Measurements from ENCODE around the gene PAX5. TPM values are rescaled to one million over a fixed set of nuclear protein-coding genes. Genes with fewer than 3 reads are reported as not detected.

Gene PAX5
- total and polyA plus RNA-seq, 2 of the 13 experiments (the other 11 are each of a cell fraction or from before 2014, with no cell fraction given) = not detected

DNA sequence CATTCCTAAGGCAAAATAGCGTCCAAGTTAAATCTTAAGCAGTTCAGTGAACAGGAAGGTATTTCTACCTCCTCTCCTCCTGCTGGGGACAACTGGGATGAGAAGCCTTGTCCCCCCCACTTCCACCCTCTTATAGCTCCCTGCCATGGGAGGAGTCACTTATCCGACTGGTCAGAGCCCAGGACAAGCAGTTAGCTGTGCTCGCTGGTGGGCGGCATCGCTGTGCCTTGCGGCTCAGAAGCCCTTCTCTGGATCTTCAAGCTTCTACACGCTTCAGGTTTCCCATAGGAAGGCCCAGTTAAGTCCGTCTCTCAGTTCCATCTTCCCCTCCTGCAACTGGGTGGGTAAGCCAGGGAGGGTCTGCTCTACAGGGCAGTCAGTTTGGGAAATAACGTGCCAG, 77.2 kb downstream of the PAX5 start:
- no peak for FAIRE-seq
- no peak for ATAC-seq
- intact Hi-C loops (cut with micrococcal nuclease; ENCODE audit: unreplicated experiment) = no loop called here
- H3K9ac ChIP-seq (ENCODE audit: insufficient read depth, low read depth, low read length) = no peak overlapping the region
- ChIA-PET CTCF (ENCODE audit: low intra/inter-chr PET ratio, low total read pairs) (no interaction called here), POLR2A (no interaction called here)
- no peak overlapping the region for H3K4me3 ChIP-seq (replicated peaks in 1 of 3; ENCODE audit: insufficient read depth in 1 of 3, low read depth in 2 of 3, low read length in 3 of 3)
- in situ Hi-C loops (cut with HindIII; ENCODE audit: extremely low pct_ligation_motif_present, low pct_unique_long_range_greater_than_20kb) = no loop called here
- H3K27ac ChIP-seq (ENCODE audit: extremely low read length, insufficient read depth, low read length) = no peak overlapping the region
- H3K4me2 ChIP-seq (ENCODE audit: low read depth, low read length) = no peak overlapping the region
- no TSS peak for BruUV-seq (replicated peaks)
- TF ChIP-seq ZMYM2 (CRISPR knock-in tag; IDR thresholded peaks at IDR 0.05) (no peak), ZNF570 (CRISPR knock-in tag; IDR thresholded peaks at IDR 0.05; ENCODE audit: borderline replicate concordance) (no peak), ZNF317 (CRISPR knock-in tag; IDR thresholded peaks at IDR 0.05) (no peak)
- no peaks in the 10 kb centered on the region for H3K9me3 ChIP-seq (ENCODE audit: low read length)
- no peaks in the 10 kb centered on the region for H3K79me2 ChIP-seq (ENCODE audit: insufficient read depth, low read length)
- no peaks in the 10 kb centered on the region for H4K20me1 ChIP-seq (ENCODE audit: insufficient read depth, low read length)
- H3K27me3 ChIP-seq (ENCODE audit: control insufficient read depth in 1 of 2, insufficient read depth in 2 of 2, low read length in 2 of 2) = peaks cover 0 to 22% of the 10 kb centered on the region in 2 experiments; a peak in 3 of 5 replicates
- H3K36me3 ChIP-seq (replicated peaks in 1 of 2; ENCODE audit: control insufficient read depth in 1 of 2, insufficient read depth in 2 of 2, low read length in 2 of 2) = no peaks in the 10 kb centered on the region
- 46% methylated on average over 9 of the region's 9 CpGs for WGBS (ENCODE audit: low lambda C conversion rate)
- DNase-seq (ENCODE audit: low spot score) = no peak
- H2AFZ ChIP-seq (ENCODE audit: low read length) = no peak overlapping the region
- no peaks in the 10 kb centered on the region for H3K4me1 ChIP-seq (ENCODE audit: insufficient read depth, low read length)

DNA sequence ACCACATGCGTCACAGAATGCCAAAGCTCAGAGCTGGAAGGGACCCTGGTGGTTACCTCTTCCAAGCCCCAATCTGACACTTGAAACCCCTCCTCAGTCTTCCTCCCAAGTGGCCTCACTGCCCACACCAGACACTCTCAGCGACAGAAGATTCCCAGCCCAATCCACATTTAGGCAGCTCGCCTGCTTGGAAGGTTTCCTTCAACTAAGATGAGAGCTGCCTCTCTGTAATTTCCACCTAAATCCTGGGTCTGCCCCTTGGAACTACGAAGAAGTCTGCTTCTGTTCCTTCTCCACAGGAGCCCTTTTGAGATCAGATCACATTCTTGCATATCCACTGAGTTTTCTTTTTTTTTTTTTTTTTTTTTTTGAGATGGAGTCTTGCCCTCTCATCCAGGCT, 83.7 kb downstream of the PAX5 start:
- Histone ChIP-seq H4K20me1 (ENCODE audit: insufficient read depth, low read length) (no peaks in the 10 kb centered on the region), H3K9me3 (ENCODE audit: low read length) (no peaks in the 10 kb centered on the region), H3K27me3 (ENCODE audit: control insufficient read depth in 1 of 2, insufficient read depth in 2 of 2, low read length in 2 of 2) (peaks cover 0 to 26% of the 10 kb centered on the region in 2 experiments; a peak in 2 of 5 replicates), H3K4me3 (replicated peaks in 1 of 3; ENCODE audit: insufficient read depth in 1 of 3, low read depth in 2 of 3, low read length in 3 of 3) (no peak overlapping the region), H3K27ac (ENCODE audit: extremely low read length, insufficient read depth, low read length) (no peak overlapping the region), H3K9ac (ENCODE audit: insufficient read depth, low read depth, low read length) (no peak overlapping the region), H2AFZ (ENCODE audit: low read length) (no peak overlapping the region), H3K4me2 (ENCODE audit: low read depth, low read length) (no peak overlapping the region), H3K4me1 (ENCODE audit: insufficient read depth, low read length) (no peaks in the 10 kb centered on the region), H3K79me2 (ENCODE audit: insufficient read depth, low read length) (no peaks in the 10 kb centered on the region), H3K36me3 (replicated peaks in 1 of 2; ENCODE audit: control insufficient read depth in 1 of 2, insufficient read depth in 2 of 2, low read length in 2 of 2) (no peaks in the 10 kb centered on the region)
- in situ Hi-C loops (cut with HindIII; ENCODE audit: extremely low pct_ligation_motif_present, low pct_unique_long_range_greater_than_20kb) = no loop called here
- WGBS (ENCODE audit: low lambda C conversion rate) = 17% methylated on average over 4 of the region's 4 CpGs
- DNase-seq (ENCODE audit: low spot score) (no peak), ATAC-seq (no peak), FAIRE-seq (no peak)
- ChIA-PET CTCF (ENCODE audit: low intra/inter-chr PET ratio, low total read pairs) (no interaction called here), POLR2A (no interaction called here)
- intact Hi-C loops (cut with micrococcal nuclease; ENCODE audit: unreplicated experiment) = no loop called here
- no TSS peak for BruUV-seq (replicated peaks)
- no peak for TF ChIP-seq ZNF850 (CRISPR knock-in tag; conservative IDR thresholded peaks at IDR 0.05)
- no peak for TF ChIP-seq ZNF326 (CRISPR knock-in tag; IDR thresholded peaks at IDR 0.05; ENCODE audit: borderline replicate concordance)
- TF ChIP-seq MEIS2 (CRISPR knock-in tag; IDR thresholded peaks at IDR 0.05) = no peak
- TF ChIP-seq ZNF710 (CRISPR knock-in tag; IDR thresholded peaks at IDR 0.05; ENCODE audit: borderline replicate concordance) = no peak
- no peak for TF ChIP-seq POGZ (CRISPR knock-in tag; IDR thresholded peaks at IDR 0.05)
- no peak for TF ChIP-seq ZNF720 (CRISPR knock-in tag; IDR thresholded peaks at IDR 0.05)
- no peak for TF ChIP-seq HDAC6 (IDR thresholded peaks at IDR 0.05; ENCODE audit: low read depth, low read length)
- TF ChIP-seq ZKSCAN8 (CRISPR knock-in tag; IDR thresholded peaks at IDR 0.05; ENCODE audit: borderline replicate concordance) = no peak
- TF ChIP-seq FOXO4 (CRISPR knock-in tag; conservative IDR thresholded peaks at IDR 0.05) = no peak
- no peak for TF ChIP-seq CSRNP2 (CRISPR knock-in tag; conservative IDR thresholded peaks at IDR 0.05; ENCODE audit: low read depth)
- TF ChIP-seq JARID2 (CRISPR knock-in tag; IDR thresholded peaks at IDR 0.05; ENCODE audit: insufficient replicate concordance) = no peak
- TF ChIP-seq RNF2 (conservative IDR thresholded peaks at IDR 0.05; ENCODE audit: low read depth) = no peak
- TF ChIP-seq SNRNP70 (IDR thresholded peaks at IDR 0.05; ENCODE audit: low read depth, low read length) = no peak

All from HepG2 (cell line).